ENCODE results near the gene COL23A1.

COL23A1 gene

GRCh38 chr5:178351221-178352034 is 238.8 kb downstream of the COL23A1 start:
- no peak for DNase-seq

- peak; percentile 22 to 26 for DNase-seq
These were observed 239.6 kb downstream of the COL23A1 start for GRCh38 chr5:178350361-178351220.

- DNase-seq = no peak
These were observed 240.4 kb downstream of the COL23A1 start for GRCh38 chr5:178349625-178350353.

GRCh38 chr5:178349075-178349511 is 241.1 kb downstream of the COL23A1 start:
- DNase-seq = no peak

DNA sequence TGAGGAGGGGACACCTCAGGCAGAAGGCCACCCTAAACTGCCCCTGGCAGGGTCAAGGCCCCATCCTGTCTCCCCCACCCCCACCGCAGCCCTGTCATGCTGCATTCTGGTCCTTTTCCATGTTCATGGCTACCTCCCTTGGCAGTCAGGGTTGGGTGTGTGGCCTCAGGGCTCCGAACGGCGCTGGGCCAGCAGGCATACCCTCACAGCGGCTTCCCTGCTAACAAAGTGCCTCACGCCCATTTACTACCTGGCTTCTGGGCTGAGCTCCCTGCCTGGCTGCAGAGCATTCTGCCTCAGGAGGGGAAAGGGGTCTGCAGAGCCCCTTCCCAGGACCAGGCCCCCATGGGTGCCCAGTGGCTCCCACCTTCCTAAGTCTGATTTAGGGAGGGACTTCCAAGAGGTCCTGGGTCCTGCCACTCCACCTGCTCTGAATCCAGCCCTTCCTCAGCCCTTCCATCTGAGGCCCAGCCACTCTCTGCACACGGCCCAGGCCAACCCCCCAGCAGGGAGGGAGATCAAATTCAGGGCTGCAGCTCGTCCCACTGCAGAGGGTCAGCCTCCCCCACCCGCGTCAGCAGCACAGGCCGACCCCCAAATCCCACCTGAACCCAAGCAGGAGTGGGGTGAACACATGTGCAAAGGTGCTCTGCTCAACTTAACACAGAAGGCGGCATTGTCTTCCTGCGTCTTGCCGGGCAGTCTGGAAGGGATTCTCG is 241.7 kb downstream of the COL23A1 start:
- no peak for DNase-seq

DNA sequence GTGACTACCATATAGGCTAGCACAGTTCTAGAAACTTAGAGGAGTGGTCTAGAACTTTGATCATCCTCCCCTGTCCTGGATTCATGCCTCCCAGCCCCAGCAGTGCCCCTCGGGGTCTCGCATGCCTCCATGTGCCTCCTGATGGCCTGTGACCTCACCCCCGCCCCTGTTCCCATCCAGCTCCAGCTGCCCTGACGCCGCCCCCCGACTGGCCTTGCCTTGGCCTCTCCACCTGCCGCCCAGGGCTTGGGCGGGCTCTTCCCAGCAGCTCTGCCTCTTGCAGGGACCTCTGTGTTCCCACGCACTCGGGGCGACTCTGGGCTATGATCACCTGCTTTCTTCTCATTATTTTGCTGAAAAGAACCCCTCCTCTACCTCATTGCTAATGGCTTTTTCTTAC is 242.2 kb downstream of the COL23A1 start:
- no peak for DNase-seq

GRCh38 chr5:178346607-178347334 is 243.4 kb downstream of the COL23A1 start:
- no peak for DNase-seq

DNA sequence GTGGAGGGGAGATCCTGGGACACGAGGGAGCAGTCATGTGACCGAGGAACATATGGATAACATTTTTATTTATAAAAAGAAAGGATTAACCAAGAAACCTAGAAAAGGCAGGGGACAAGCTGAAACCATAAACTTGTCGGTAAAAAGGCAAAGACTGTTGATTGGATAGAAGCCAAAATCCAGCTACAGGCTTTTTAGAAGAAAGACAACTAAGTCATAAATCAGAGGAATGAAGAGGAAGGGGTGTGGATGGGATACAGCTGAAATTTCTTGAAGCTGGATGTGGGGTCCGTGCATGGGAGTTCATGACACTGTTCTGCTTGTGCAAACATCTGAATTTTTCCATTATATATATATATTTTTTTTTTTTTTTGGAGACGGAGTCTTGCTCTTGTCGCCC is 246.9 kb downstream of the COL23A1 start:
- DNase-seq = no peak

GRCh38 chr5:178341851-178342140 is 248.4 kb downstream of the COL23A1 start:
- DNase-seq = no peak

GRCh38 chr5:178341091-178341850 is 248.9 kb downstream of the COL23A1 start:
- DNase-seq = no peak

DNA sequence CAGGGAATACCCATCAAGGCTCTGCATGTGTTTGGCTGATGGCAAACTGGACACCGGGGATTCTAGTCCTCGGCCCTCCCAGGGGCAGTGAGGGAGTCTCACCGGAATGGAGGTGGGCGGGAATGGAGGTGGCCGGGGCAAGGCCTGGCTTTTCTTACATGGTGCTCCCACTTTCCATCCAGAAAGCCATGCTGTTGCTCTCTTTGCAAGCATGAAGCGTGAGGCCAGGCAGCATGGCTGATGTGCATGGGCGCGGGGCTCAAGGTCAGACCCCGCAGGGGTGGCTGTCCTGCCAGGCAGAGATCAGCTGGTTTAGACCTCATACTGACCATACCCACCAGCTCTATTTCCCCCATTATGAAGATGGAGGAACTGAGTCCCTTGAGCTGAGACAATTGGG is 249.6 kb downstream of the COL23A1 start:
- no peak for DNase-seq

DNA sequence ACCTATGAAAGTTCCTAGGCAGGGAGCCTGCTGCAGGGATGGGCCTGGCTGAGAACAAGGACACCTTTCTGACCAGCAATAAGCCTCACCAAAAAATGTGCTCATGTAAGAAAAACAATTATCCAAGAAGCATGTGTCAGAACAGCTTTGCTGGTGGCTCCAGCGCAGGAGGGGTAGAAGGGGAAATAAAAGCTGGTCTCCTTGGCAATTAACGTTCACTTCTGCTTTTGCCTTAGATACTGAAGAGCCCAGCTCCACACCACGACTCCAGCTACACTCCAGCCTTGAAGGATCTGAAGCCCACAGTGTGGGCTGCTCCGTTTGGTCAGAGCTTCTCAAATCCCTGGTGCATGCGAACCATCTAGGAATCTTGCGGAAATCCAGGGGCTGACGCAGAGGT is 250.0 kb downstream of the COL23A1 start:
- peak; percentile 90 to 93 for DNase-seq

GRCh38 chr5:178339272-178339671 is 250.9 kb downstream of the COL23A1 start:
- no peak for DNase-seq

DNA sequence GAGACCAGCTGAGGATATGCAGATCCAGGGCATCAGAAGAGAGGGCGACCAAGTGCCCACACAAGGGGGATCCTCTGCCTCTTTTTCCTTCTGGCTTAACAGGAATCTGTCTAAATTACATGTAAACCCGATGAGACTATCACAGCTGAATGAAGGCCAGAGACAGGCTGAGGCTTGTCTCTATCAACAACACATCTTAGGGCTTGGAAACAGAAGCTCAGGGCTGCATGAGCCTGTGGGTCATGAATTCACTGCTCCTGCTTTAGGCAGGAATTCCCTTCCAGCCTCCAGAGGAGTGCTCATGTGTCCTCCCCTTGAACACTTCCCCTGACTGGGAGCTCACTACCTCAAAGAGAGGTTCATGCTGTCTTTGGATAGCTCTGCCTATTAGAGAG is 251.4 kb downstream of the COL23A1 start:
- no peak for DNase-seq

DNA sequence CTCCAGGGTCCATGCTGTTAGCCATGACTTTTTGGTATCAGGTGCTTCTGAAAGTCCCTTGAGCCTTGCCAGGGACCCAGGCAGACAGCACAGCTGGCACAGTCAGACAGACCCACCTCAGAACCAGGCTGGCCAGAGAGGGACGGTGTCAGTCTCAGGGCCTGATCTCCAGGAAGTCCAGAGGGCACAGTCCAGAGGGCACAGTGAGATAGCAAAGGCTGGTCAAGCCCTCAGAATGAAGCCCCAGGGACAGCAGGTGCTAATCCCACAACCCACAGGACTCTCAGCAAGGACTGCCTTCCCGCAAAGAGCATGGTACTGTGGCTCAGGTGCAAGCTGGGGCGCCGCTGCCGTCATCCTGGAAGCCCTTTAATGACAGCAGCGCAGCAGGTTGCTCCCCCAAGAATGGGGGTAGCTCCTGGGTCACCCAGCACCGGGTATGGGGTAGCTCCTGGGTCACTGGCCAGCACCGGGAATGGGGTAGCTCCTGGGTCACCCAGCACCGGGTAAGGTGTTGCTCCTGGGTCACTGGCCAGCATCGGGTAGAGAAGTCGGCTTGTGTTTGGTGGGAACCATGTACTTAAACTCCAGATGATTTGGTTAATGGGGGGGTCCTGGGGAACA is 252.0 kb downstream of the COL23A1 start:
- DNase-seq = no peak

- DNase-seq = no peak
These were observed 252.9 kb downstream of the COL23A1 start for GRCh38 chr5:178337334-178337741.

DNA sequence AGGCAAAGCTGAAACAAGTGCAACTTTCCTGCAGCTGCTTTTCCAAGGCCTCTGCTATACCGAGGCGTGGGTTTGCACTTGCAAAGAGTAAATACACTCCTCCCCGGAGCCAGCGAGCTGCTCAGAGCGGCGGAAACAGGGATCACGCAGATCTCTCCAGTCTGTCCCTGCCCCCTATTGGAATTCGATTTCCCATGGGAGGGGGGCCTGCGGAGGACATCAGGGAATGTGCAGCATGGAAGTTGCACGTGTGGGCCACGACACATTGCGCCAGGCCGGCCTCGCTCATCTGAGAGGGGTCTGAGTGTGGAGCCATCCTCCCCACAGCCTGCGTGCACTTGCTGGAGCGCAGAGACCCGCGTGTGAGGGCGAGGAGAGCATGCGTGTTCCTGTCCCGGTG is 253.3 kb downstream of the COL23A1 start:
- DNase-seq = no peak

DNA sequence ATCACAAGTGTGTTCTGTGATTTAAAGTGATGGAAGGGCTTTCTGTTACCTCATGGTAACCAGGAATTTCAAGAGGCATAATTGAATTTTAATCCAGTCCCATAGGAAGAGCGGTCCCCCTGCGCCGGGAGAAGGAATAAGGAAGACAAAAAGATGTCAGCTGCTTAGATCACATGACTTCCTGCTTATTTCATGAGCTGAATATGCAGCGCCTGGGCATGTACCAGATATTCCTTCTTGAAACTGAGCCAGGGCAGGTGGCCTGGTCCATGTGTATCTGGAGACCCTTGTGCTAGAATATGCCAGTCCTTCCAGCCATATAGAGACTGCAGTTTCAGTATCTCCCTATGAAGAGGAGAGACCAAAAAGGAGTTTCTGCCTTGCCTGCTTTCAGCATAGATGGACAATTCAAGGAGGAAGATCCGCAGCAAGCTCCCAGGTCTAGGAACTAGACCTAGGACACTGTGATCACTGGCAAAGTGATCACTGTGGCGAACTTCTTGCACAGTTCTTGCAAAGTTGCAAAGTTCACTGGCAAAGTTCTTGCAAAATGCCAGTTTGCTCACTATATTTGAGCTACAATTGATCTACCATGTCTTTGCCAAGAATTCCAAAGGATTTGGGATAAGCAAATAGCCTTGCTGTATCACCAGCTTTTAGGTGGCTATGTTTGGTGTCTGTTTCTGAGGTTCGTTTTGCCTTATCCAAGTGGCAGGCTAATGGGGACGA is 254.7 kb downstream of the COL23A1 start:
- peak in 1 of 2 experiments; percentile 25 for DNase-seq

- DNase-seq = peak; percentile 64 to 80
These were observed 255.3 kb downstream of the COL23A1 start for GRCh38 chr5:178334861-178335260.

Data from Kasumi-1 (cell line).